ENCODE data around the gene FA2H.
A peak's percentile ranks its signal among the peaks of the same experiment; 100 is the strongest.
"Not testable (repeated sequence)": the region's sequence is repeated elsewhere in the genome, so short reads cannot be mapped to it uniquely, and the experiment has no call there.

Gene FA2H, protein sequence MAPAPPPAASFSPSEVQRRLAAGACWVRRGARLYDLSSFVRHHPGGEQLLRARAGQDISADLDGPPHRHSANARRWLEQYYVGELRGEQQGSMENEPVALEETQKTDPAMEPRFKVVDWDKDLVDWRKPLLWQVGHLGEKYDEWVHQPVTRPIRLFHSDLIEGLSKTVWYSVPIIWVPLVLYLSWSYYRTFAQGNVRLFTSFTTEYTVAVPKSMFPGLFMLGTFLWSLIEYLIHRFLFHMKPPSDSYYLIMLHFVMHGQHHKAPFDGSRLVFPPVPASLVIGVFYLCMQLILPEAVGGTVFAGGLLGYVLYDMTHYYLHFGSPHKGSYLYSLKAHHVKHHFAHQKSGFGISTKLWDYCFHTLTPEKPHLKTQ

DNA sequence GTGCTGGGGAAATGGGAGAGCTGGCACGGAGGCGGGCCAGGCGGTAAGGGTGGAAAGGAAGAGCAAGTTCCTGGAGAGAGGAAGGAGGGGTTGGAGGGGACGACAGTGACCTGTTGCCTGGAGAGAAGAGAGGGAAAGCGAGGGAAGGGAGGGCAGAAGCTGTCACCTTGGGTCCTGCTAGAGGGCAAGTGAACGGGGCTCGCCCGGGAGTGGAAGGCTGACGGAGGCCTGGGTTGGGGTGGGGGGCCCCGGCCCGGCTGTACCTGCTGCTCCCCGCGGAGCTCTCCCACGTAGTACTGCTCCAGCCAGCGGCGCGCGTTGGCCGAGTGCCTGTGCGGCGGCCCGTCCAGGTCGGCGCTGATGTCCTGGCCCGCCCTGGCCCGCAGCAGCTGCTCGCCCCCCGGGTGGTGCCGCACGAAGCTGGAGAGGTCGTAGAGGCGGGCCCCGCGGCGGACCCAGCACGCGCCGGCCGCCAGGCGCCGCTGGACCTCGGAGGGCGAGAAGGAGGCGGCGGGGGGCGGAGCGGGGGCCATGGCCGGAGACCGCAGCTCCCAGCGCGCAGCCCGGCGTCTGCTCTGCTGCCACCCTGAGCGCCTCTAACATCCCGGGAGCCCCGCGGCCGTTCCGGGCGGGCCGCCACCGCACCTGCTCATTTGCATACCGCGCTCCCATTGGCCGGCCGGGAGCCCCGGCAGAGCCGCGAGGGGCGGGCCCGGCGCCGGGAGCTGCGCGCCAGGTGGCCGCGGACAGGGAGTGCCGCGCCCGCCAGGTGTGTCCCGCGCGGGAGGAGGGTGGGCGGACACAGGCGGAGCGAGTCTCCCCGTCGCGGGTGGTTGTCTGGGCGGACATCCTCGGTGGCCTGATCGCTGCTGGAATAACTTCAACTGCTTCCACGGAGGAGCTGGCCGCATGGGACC is at the start of gene FA2H:
Gene FA2H (minus strand): TSS at position 598 of the 917 bp plus-strand sequence. CDS start 65 bp downstream, at position 533.
- peak; percentile 74 for DNase-seq (ENCODE audit: low read depth, low spot score)

DNA sequence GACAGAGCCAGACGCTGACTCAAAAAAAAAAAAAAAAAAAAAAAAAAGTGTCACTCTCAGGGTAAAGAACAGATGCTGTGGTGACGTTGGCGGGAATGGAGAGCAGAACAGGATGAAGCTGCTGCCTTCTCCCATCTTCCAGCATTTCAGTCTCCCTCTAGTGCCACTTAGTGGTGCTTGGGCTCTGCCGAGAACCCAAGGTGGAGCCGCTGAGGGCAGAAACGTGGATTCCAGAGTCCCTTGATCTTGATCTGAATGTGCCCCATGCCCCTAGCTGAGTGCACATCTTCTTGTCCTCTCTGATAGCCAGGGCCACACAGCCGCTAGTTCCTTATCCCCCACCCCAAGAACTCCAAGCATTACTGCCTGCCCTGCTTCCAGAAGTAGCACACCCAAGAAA is 43.2 kb upstream of the FA2H start:
- DNase-seq (ENCODE audit: low read depth, low spot score): no peak

DNA sequence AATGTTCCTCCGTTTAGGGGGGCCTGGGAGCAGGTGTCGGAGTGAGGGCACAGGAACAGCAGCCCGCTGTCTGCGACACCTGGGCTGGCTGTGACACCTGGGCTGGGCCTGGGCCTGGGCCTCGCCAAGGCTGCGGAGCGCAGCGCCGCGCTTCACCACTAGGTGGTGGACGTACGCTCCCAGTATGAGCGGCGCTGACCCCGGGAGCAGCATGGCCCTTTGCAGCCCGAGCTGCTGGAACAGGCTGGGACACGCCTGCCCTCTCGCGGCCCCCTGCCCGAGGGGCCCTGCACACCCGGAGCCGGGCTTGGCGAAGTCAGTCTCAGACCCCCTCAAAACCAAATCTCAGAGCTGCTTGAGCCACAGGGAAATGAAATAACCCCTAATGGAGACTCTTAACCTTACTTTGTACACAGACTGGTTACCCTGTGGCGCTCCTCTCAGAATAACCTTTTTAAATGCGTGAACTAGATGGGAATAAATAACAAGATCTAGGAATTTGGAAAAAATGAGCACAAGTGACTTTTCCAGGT is 38.6 kb upstream of the FA2H start:
- peak; percentile 88 for DNase-seq (ENCODE audit: low read depth, low spot score)

DNA sequence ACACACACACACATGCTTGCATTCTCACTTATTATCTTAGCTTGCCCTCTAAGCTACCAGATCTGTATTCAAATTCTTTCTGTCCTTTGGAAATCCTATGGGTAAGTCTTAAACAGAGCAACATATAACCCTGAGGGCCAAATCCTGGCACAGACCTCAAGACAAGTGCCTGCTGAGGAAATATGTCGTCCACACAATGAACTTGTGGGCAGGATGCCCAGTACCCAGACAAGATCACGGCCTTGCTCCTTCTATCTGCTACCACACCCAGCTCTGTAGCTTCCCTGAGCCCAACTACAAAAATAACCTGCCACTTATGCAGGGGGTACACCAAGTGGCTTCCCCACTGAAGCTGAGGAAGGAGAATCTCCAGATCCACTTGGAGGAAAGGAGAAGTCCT is 37.3 kb upstream of the FA2H start:
- no peak for DNase-seq (ENCODE audit: low read depth, low spot score)

DNA sequence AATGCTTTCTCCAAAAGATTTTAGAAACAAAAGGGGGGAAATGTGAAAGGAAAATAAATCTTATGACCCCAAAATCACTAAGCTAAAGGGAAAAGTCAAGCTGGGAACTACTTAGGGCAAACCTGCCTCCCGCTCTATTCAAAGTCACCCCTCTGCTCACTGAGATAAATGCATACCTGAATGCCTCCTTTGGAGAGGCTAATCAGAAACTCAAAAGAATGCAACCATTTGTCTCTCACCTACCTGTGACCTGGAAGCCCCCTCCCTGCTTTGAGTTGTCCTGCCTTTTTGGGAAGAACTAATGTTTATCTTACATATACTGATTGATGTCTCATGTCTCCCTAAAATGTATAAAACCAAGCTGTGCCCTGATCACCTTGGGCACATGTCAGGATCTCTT is 36.6 kb upstream of the FA2H start:
- not testable (repeated sequence) for DNase-seq (ENCODE audit: low read depth, low spot score)

DNA sequence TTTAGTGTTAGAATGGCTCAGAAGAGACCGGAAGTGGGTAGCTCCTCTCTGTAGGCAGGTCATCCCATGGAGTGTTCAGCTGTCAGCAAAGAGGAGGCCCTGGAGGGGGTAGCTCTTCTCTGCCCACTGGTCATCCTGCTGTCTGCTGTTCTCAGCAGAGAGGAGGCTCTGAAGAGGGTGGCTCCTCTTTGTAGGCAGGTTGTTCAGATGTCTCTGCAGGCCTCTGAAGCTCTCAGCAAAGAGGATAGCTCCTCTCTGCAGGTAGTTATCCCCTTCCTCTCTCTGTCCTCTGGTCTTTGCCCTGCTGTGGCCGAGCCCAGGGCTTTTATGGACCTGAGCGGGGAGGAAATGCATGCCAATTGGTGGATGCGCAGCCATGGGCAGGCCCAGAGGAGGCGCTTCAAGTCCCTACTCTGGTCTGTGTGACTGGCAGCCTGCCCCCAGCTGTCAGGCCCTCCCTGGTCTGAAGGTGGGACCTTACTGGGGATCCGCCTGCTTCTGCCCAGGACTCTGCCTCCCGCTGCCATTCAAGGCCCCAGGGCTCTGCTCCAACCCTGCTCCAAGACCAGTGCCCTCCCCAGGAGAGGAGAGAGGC is 32.5 kb upstream of the FA2H start:
- no peak for DNase-seq (ENCODE audit: low read depth, low spot score)

DNA sequence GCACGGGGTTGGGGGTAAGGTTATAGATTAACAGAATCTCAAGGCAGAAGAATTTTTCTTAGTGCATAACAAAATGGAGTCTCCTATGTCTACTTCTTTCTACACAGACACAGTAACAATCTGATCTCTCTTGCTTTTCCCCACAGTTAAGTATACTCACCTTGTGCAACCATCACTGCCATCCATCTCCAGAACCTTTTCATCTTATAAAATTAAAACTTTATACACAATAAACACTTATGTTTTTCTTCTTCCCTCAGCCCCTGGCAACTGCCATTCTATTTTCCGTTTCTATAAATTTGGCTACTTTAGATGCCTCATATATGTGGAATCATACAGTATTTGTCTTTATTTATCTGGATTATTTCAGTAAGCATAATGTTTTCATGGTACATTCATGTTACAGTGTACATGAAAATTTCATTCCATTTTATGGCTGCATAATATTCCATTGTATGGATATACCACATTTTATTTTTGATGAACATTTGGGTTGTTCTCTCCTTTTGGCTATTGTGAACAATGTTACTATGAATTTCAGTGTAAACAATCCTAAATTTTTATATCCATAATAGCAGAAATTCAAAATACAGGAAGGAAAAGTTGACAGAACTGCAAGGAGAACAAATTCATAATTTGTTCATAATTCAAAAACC is 25.7 kb upstream of the FA2H start:
- no peak for DNase-seq (ENCODE audit: low read depth, low spot score)

DNA sequence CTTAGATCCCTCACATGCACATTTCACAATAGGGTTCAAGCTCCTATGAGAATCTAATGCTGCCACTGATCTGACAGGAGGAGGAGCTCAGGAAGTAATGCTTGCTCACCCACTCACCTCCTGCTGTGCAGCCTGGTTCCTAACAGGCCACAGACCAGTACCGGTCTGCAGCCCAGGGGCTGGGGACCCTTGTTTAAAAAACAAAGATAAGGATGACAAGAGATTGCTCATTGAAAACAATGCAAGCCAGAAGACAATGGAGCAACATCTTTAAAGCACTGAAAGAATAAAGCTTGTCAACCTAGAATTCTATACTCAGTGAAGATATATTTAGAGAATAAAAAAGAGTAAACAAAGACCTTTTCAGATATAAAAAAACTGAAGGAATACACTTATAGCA is 22.8 kb upstream of the FA2H start:
- DNase-seq (ENCODE audit: low read depth, low spot score): no peak

DNA sequence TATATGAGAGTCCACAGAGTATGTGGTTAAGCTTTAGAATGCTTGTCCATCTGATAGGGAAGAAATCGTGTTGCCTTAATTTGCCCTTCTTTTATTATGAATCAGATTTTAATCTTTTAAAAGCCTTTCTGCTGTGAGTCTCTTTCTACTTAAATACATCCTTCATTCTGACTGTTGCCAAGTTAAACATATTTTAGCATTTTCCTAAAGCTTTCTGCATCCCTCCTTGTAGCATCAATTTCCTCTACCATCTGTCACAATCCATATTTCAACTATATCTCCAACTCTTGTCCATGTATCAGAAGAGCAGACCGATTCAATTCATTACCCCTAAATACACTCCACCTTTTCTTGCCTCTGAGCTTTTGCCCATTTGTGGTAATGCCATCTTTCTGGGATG is 20.5 kb upstream of the FA2H start:
- DNase-seq (ENCODE audit: low read depth, low spot score): no peak

DNA sequence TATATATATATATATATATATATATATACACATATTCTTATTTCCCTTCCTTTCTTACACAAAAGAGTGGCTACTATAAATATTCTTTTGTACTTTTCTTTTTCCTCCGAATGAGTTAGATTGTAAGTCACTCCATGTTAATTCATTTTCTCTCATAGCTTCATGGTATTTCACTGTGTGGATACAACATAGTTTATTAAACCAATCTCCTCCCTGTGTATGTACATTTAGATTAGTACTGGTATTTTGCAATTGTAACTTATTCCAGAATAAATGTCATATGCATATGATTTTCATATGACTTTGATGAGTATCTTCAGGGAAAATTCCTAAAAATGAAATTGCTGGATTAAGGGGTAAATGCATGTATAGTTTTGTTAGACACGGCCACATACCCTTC is 20.0 kb upstream of the FA2H start:
- DNase-seq (ENCODE audit: low read depth, low spot score): no peak

DNA sequence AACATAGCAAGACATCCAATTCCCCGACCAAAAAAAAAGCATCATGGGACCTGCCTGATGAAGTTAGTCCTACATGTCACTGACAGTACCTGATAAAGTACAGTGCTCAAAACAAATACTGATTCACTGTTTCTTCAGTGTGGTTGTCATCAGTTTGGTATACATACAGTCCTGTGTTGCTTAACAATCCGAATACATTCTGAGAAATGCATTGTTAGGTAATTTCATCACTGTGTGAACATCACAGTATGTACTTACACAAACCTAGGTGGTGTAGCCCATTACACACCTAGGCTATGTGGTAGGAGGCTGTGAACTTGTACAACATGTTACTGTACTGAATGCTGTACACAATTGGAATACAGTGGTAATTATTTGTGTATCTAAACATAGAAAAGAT is 19.0 kb upstream of the FA2H start:
- no peak for DNase-seq (ENCODE audit: low read depth, low spot score)

DNA sequence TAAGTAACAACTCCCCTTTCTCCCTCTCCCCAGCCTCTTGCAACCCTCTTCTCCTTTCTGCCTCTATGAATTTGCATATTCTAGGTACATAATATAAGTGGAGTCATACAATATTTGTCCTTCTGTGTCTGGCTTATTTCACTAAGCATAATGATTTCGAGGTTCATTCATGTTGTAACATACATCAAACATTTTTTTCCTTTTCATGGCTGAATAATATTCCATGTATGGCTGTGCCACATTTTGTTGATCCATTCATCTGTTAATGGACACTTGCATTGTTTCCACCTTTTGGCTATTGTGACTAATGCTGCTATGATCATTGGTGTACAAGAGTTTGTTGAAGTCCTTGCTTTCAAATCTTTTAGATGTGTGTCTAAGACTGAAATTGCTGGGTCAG is 17.6 kb upstream of the FA2H start:
- no peak for DNase-seq (ENCODE audit: low read depth, low spot score)

DNA sequence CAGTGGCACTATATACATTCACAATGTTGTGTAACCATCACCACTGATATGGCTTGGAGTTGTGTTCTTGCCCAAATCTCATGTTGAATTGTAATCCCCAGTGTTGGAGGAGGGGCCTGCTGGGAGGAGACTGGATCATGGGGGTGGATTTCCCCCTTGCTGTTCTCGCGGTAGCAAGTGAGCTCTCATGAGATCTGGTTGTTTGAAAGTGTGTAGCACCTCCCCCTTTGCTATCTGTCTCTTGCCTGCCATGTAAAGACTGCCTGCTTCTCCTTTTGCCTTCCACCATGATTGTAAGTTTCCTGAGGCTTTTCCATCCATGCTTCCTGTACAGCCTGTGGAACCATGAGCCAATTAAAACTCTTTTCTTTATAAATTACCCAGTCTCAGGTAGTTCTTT is 17.1 kb upstream of the FA2H start:
- DNase-seq (ENCODE audit: low read depth, low spot score): not testable (repeated sequence)

DNA sequence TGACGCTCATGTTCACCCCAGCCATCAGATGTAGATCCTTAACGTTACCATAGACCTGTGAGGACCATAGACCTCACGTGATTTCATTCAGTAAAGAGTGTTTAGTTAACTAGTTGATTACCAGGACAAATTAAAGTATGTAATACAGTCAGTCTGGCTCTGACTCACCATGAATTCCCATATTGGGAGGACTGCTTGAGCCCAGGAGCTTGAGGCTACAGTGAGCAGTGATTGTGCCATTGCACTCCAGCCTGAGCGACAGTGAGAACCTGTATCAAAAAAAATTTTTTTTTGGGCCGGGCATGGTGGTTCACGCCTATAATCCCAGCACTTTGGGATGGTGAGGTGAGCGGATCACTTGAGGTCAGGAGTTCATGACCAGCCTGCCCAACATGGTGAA is 13.5 kb upstream of the FA2H start:
- no peak for DNase-seq (ENCODE audit: low read depth, low spot score)

DNA sequence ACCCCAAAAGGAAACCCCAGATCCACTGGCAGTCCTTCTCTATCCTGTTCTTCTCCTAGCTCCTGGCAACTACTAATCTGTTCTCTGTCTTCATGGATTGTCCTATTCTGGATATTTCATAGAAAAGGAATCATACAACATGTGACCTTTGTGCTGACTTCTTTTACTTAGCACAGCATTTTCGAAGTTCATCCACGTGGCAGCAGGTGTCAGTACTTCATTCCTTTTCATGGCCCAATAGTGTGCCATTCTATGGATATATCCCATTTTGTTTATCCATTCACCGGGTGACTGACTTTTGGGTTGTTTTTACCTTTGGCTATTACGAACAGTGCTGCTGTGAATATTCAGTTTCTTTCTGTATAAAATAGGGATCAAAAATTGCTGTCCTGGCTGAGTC is 10.4 kb upstream of the FA2H start:
- DNase-seq (ENCODE audit: low read depth, low spot score): no peak

DNA sequence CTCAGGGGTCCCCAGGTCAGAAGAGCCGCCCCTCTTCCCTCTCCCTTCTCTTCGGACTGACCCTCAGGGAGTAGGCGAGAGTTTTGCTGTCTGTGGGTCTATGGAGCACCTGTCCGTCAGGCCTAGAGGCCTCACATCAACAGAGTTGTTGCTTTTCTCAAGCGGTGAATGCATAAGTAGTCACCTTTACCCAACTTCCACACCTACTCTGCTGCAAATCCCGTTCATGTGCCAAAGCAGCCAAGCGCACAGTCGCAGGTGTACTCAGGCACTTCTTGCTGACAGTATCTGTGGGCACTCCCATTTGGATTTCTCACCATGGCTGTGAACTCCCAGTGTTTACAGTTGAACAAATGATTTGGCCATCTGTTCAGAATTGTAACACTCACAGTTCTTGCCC is 4.0 kb upstream of the FA2H start:
- no peak for DNase-seq (ENCODE audit: low read depth, low spot score)

DNA sequence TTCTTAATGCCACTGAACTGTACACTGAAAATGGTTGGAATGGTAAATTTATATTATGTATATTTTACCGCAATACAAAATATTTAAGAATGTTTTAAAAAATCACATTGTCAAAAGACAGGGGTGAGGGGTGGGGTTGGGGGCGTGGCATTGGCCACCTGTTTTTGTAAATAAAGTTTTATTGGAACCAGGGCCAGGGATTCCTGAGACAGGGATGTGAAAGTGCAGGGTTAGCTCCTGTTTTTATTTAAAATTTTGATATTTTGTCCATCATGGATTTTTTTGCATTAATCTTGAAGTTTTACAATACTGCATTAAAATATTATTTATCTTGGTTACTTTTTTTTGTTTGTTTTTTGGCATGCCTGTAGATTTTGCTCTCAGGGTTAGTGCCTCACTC is 2.3 kb upstream of the FA2H start:
- no peak for DNase-seq (ENCODE audit: low read depth, low spot score)

DNA sequence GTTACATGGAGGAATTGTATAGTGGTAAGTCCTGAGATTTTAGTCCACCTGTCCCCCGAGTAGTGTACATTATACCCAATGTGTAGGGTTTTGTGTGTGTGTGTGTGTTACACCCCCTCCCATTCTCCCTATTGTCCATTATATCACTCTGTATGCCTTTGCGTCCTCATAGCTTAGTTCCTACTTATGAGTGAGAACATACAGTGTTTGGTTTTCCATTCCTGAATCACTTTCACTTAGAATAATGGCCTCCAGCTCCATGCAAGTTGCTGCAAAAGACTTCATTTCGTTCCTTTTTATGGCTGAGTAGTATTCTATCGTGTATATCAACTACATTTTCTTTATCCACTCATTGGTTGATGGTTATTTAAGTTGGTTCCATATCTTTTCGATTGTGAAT is 635 bp upstream of the FA2H start:
- no peak for DNase-seq (ENCODE audit: low read depth, low spot score)

DNA sequence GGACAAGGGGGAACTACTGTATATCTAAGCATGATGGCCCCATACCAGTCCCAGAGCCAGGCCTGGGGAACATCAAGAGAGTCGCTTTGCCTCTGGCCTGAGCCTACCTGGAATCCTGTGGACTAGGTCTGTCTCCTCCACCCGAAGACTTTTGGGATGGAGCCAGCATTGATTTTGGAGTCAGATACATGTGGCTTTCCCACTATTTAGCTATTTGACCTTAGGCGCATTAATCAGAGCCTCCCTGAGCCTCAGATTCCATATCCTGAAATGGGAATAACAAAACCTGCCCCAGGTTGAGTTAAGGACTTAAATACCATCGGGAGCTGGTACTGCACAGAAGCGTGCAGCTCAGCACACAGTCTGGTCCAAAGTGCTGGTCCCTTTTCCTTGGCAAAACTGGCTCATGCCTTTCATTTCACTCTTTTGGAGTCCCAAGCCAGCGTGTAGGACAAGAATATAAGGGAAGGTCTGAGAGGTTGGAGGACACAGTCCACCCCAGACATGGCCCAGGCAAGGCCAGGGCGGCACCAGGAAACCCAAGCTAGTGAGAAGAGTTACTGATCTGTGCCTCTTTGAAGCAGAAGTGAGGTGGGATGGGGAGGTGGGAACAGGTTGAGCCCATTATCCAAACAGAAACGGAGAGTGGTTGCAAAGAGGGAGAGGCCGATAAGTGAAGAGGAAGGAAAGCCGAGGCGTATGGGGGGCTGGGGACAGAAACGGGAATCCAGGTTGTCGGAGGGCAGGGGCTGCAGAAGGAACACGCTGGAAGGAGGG is 986 bp downstream of the FA2H start:
- no peak for DNase-seq (ENCODE audit: low read depth, low spot score)

DNA sequence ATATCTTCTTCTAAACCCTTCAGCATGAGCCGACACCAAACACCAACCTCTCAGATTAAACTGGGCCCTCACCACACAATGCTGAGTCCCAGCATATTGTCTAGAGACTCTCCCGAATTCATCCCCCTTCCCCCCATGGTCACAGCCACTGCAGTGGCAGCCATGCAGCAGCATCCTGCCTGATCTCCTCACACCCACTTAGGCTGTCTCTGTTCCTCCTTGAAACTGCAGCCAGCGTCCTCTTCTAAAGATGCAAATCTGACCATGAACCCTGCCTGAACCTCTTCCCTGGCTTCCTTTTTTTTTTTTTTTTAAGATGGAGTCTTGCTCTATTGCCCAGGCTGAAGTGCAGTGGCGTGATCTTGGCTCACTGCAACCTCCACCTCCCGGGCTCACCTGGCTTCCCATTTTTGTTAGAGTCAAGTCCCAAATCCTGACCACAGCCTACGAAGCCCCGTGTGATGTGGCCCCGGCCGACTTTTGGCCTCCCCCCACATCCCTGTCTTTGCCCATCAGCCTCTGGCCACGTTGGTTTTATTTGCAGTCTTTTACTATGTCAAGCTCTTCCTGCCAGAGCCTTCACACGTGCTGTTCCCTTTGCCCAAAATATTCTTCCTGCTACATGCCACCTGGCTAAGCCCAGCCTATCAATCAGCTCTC is 2.8 kb downstream of the FA2H start:
- no peak for DNase-seq (ENCODE audit: low read depth, low spot score)

All from astrocyte of the hippocampus (primary cell).